Stimulated activated memory B cell treated with anti-CD40 and anti-IgM and Interleukin-4, amounts not matched to agents 10 μg/mL and 1 μg/mL and 100 μg/mL, for 72 hours (primary cell): Measurements from ENCODE around the gene THRAP3.

ENCODE experiments used
- ATAC-seq: fragments of 150-1000 bp; cut with Tn5 transposase; 2 replicates; pipeline ENCODE4 v1.10.0; 2021
- H3K27ac Mint-ChIP-seq: one replicate; pipeline ENCODE4 v1.8.0; 2022; ENCODE audit warnings: mild to moderate bottlenecking, mixed read lengths
- H3K27me3 Mint-ChIP-seq: one replicate; pipeline ENCODE4 v1.8.0; 2022; ENCODE audit warnings: mixed read lengths
- H3K36me3 Mint-ChIP-seq: one replicate; pipeline ENCODE4 v1.8.0; 2022; ENCODE audit warnings: mixed read lengths
- H3K4me1 Mint-ChIP-seq: one replicate; pipeline ENCODE4 v1.8.0; 2022; ENCODE audit warnings: mixed read lengths
- H3K4me3 Mint-ChIP-seq: one replicate; pipeline ENCODE4 v1.8.0; 2022; ENCODE audit warnings: mild to moderate bottlenecking, moderate library complexity, mixed read lengths
- H3K9me3 Mint-ChIP-seq: one replicate; pipeline ENCODE4 v1.8.0; 2022; ENCODE audit warnings: mixed read lengths

Gene THRAP3

DNA sequence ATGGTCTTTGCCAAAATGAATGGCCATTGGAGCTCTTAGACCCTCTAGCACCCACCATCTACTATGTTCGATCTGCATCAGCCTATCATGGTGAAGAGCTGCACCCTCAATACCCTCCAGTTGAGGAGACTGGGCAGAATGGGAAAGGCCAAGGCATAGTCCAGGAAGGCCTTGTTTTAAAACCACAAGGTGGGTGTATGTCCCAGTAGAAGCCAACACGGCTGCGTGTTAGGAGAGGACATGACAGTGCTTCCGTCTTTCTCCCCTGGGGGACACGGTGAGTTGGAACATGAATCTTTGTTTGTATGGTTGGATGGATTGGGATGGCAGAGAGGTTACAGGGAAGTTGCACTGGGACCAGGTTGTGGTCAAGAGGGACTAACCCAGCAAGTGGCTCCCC is 63.4 kb downstream of the THRAP3 start:
- H3K9me3 Mint-ChIP-seq = no peaks in the 10 kb centered on the region
- no peak overlapping the region for H3K4me3 Mint-ChIP-seq
- ATAC-seq = no peak
- peaks cover 58% of the 10 kb centered on the region for H3K36me3 Mint-ChIP-seq
- no peaks in the 10 kb centered on the region for H3K27me3 Mint-ChIP-seq
- peaks cover 9% of the 10 kb centered on the region for H3K4me1 Mint-ChIP-seq
- no peak overlapping the region for H3K27ac Mint-ChIP-seq

GRCh38 chr1:36295390-36295789 is 71.1 kb downstream of the THRAP3 start:
- H3K9me3 Mint-ChIP-seq = no peaks in the 10 kb centered on the region
- H3K4me1 Mint-ChIP-seq = peaks cover 7% of the 10 kb centered on the region
- ATAC-seq = no peak
- no peak overlapping the region for H3K27ac Mint-ChIP-seq
- no peaks in the 10 kb centered on the region for H3K27me3 Mint-ChIP-seq
- H3K4me3 Mint-ChIP-seq = no peak overlapping the region
- H3K36me3 Mint-ChIP-seq = peaks cover 54% of the 10 kb centered on the region

DNA sequence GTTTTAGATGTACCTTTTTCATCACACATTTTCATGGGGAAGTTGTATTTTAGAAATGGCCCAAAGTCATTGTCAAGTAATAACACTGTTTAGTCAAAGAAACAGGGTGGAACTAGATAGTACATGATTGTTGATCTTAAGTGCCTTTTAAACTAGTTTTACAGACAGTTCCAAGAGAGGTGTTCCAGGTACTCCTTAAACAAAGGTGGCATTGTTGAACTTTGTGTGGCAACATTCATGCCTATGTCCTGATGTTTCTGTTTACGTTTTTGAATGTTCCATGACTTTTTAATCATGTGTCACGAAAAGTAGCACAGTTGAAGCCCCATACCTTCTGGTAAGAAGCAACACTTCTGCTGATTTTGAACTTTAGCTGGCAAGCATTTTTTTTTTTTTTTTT is 72.8 kb downstream of the THRAP3 start:
- no peaks in the 10 kb centered on the region for H3K27me3 Mint-ChIP-seq
- no peaks in the 10 kb centered on the region for H3K9me3 Mint-ChIP-seq
- H3K4me1 Mint-ChIP-seq = peaks cover 7% of the 10 kb centered on the region
- no peak for ATAC-seq
- no peak overlapping the region for H3K4me3 Mint-ChIP-seq
- no peak overlapping the region for H3K27ac Mint-ChIP-seq
- H3K36me3 Mint-ChIP-seq = peaks cover 55% of the 10 kb centered on the region

- H3K4me3 Mint-ChIP-seq = no peak overlapping the region
- no peaks in the 10 kb centered on the region for H3K27me3 Mint-ChIP-seq
- H3K36me3 Mint-ChIP-seq = peaks cover 64% of the 10 kb centered on the region
- H3K9me3 Mint-ChIP-seq = no peaks in the 10 kb centered on the region
- no peak for ATAC-seq
- H3K27ac Mint-ChIP-seq = no peak overlapping the region
- peaks cover 11% of the 10 kb centered on the region for H3K4me1 Mint-ChIP-seq
These were observed 74.4 kb downstream of the THRAP3 start for GRCh38 chr1:36298640-36299039.

DNA sequence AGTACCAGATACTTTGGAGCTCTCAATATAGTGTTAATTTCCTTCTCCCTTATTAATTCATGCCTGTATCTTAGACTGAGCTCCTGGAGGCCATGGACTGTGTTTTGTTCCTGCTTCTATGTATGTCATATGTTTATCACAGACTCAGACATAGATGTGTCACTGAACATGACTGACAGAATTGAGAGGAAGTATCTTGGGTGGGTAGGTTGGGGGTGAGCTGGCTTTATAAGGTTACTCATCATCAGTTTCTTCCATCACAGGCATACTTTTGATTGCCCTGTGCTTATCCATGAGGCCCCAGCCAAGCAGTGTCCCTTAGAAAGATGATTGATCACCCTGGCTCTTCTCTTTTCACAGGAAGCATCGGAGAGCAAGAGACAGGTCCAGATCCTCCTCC is 76.3 kb downstream of the THRAP3 start:
- no peak for ATAC-seq
- H3K27me3 Mint-ChIP-seq = no peaks in the 10 kb centered on the region
- H3K27ac Mint-ChIP-seq = peak overlapping the region; percentile 44
- H3K36me3 Mint-ChIP-seq = peaks cover 66% of the 10 kb centered on the region
- no peak overlapping the region for H3K4me3 Mint-ChIP-seq
- no peaks in the 10 kb centered on the region for H3K9me3 Mint-ChIP-seq
- peaks cover 28% of the 10 kb centered on the region for H3K4me1 Mint-ChIP-seq

DNA sequence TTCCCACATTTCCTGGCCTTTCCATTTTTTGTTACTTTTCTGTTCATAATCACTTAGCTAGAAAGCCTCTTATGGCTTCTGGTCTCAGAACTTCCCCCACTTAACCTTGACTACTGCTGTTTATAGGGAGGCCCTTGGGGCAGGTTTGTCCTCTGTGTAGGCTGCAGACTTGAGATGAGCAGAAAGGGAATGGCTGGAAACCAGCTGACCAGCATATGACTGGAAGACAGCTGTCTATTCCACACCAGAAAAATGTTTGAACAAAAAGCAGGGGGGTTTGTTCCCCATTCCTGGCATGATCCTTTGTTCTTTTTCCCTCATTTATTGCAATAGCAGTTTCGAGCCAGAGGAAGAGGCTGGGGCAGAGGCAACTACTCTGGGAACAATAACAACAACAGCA is 77.0 kb downstream of the THRAP3 start:
- ATAC-seq = no peak
- no peaks in the 10 kb centered on the region for H3K9me3 Mint-ChIP-seq
- H3K36me3 Mint-ChIP-seq = peaks cover 59% of the 10 kb centered on the region
- H3K27ac Mint-ChIP-seq = peak overlapping the region; percentile 44
- no peaks in the 10 kb centered on the region for H3K27me3 Mint-ChIP-seq
- no peak overlapping the region for H3K4me3 Mint-ChIP-seq
- peaks cover 35% of the 10 kb centered on the region for H3K4me1 Mint-ChIP-seq

GRCh38 chr1:36303244-36303643 is 79.0 kb downstream of the THRAP3 start:
- ATAC-seq = no peak
- Mint-ChIP-seq H3K36me3 (peaks cover 53% of the 10 kb centered on the region), H3K27me3 (no peaks in the 10 kb centered on the region), H3K4me3 (no peak overlapping the region), H3K27ac (peak overlapping the region; percentile 5), H3K9me3 (no peaks in the 10 kb centered on the region), H3K4me1 (peaks cover 49% of the 10 kb centered on the region)

DNA sequence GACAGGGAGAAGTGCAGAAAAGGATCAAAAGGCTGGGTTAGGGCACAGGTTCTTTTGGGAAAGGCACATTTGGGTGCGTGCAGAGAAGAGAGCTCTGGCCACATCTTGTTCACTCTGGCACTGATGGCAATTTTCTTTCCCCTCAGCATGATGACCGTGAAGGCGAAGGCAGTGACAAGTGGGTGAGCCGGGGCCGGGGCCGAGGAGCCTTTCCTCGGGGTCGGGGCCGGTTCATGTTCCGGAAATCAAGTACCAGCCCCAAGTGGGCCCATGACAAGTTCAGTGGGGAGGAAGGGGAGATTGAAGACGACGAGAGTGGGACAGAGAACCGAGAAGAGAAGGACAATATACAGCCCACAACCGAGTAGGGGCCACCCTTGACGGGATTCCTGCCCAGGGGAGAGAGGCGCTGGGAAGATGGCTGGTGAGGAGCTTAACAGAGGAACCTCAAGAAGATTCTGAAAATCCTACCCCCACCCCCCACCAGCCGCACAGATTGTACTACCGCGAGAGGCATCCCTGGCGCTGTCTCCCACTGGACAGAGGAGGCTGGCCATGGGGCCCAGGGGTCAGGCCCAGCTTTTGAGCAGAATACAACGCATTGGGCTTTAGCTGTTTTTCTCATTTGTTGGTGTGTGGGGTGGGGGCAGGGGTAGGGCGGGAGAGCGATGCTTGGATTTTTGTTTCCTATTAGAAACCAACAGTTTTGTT is 79.6 kb downstream of the THRAP3 start:
- ATAC-seq = no peak
- Mint-ChIP-seq H3K27ac (peak overlapping the region; percentile 5), H3K27me3 (no peaks in the 10 kb centered on the region), H3K36me3 (peaks cover 55% of the 10 kb centered on the region), H3K4me1 (peaks cover 49% of the 10 kb centered on the region), H3K9me3 (no peaks in the 10 kb centered on the region), H3K4me3 (peak overlapping the region; percentile 40)

- ATAC-seq = no peak
- Mint-ChIP-seq H3K36me3 (peaks cover 58% of the 10 kb centered on the region), H3K9me3 (no peaks in the 10 kb centered on the region), H3K4me3 (no peak overlapping the region), H3K27ac (peak overlapping the region; percentile 66), H3K4me1 (peaks cover 48% of the 10 kb centered on the region), H3K27me3 (no peaks in the 10 kb centered on the region)
These were observed 80.3 kb downstream of the THRAP3 start for GRCh38 chr1:36304521-36304920.

DNA sequence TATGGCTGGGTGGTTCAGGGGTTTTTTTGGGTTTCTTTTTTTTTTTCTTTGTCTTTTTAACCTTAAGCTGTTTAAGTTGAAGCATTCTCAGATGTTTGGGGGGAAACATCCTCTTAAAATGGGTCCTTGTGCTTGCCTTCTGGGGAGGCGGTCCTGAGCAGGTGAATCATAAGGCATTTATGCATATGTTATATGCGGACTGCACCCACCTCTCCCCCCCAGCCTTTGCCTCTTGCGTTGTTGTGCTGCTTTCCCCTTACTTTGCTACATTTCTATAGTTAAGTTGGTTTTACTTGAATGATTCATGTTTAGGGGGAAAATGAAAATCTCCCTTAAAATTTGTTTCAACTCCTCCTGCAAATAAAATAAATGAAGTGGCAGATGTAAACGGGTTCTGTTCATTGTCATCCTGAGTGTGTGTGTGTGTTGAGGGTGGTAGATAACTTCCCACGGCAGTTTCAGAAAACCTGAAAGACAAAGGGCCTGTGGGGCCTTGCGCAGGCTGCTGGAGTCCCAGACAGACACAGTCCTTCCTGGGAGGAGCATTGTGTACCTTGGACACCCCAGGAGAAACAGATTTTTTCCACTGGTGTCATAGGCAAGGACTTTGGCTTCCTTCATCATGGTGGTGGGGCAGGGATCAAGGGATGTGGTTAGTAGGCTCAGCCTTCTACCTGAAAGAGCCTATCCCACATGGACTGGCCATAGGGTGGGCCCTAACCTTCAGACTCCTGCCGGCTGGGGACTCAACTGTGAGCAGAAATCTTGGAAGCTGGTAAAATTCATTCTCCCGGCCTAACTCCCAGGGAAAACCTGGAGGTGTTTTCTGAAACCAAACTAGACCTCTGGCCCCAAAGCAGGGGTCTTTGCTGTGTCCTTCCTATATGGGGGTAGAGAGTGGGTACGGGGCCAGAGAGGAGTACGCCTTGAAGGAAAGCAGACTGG is 81.0 kb downstream of the THRAP3 start:
- H3K27ac Mint-ChIP-seq = peak overlapping the region; percentile 66
- H3K4me3 Mint-ChIP-seq = peak overlapping the region; percentile 95
- ATAC-seq = no peak
- H3K36me3 Mint-ChIP-seq = peaks cover 53% of the 10 kb centered on the region
- no peaks in the 10 kb centered on the region for H3K9me3 Mint-ChIP-seq
- H3K4me1 Mint-ChIP-seq = peaks cover 42% of the 10 kb centered on the region
- H3K27me3 Mint-ChIP-seq = no peaks in the 10 kb centered on the region

DNA sequence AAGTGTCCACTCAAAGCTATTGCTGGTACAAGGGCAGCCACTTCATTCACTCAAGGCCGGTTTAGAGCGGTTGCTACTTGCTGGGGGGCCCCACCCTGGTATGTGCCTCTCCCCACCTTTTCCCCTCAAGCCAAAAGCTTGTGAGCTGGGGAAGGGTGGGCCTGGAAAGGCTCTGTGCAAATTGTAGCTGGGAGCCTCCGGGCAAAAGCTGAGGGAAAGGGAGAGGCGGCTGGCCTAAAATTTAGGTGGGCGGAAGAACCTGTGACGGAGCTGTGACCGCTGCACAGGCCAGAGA is 81.6 kb downstream of the THRAP3 start:
- Mint-ChIP-seq H3K27me3 (no peaks in the 10 kb centered on the region), H3K4me3 (peak overlapping the region; percentile 95), H3K36me3 (peaks cover 47% of the 10 kb centered on the region), H3K27ac (no peak overlapping the region), H3K9me3 (no peaks in the 10 kb centered on the region), H3K4me1 (peaks cover 42% of the 10 kb centered on the region)
- no peak for ATAC-seq

DNA sequence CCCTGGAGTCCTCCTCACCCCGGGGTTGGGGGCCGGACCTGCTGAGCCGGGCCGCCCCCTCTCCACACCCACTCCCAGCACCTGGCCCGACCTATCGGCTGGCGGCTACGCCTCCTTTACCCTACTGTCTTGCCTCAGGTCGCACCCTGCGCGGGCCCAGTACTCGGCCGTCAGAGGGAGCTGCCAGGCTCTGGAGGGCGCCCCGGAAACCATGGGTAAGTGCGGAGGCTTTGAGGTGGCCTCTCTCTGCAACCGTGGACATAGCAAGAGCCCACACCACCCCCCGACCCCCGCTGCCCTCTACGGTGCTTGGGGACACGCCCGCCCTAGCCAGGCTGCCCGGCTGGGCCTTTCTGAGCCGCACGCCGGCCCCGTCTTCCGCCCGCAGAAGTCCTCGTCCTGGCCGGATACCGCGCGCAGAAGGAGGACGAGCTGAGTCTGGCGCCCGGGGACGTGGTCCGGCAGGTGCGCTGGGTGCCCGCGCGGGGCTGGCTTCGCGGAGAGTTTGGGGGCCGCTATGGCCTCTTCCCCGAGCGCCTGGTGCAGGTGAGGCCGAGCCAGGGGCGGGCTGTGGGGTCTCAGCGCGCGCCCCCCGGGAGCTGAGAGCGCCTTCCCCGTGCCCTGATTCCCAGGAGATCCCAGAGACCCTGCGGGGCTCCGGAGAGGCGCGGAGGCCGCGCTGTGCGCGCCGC is 82.1 kb downstream of the THRAP3 start, which contains the start of gene SH3D21:
SH3D21 (plus strand) TSS at position 159 of the 692 bp plus-strand sequence; CDS start at position 212, 53 bp downstream.
- Mint-ChIP-seq H3K27ac (peak within 1 kb of the TSS; percentile 66), H3K9me3 (no peaks in the 10 kb centered on the region), H3K4me3 (peak within 1 kb of the TSS; percentile 95), H3K27me3 (no peaks in the 10 kb centered on the region), H3K4me1 (peaks cover 42% of the 10 kb centered on the region), H3K36me3 (peaks cover 42% of the 10 kb centered on the region)
- peak; percentile 63 for ATAC-seq

- peaks cover 42% of the 10 kb centered on the region for H3K4me1 Mint-ChIP-seq
- peak overlapping the region; percentile 95 for H3K4me3 Mint-ChIP-seq
- ATAC-seq = peak; percentile 99
- peaks cover 37% of the 10 kb centered on the region for H3K36me3 Mint-ChIP-seq
- no peaks in the 10 kb centered on the region for H3K27me3 Mint-ChIP-seq
- H3K9me3 Mint-ChIP-seq = no peaks in the 10 kb centered on the region
- H3K27ac Mint-ChIP-seq = peak overlapping the region; percentile 61
These were observed 82.7 kb downstream of the THRAP3 start for GRCh38 chr1:36306902-36307456.

- H3K4me3 Mint-ChIP-seq = peak overlapping the region; percentile 95
- H3K36me3 Mint-ChIP-seq = peaks cover 30% of the 10 kb centered on the region
- no peak overlapping the region for H3K27ac Mint-ChIP-seq
- no peaks in the 10 kb centered on the region for H3K9me3 Mint-ChIP-seq
- H3K4me1 Mint-ChIP-seq = peaks cover 42% of the 10 kb centered on the region
- no peak for ATAC-seq
- H3K27me3 Mint-ChIP-seq = no peaks in the 10 kb centered on the region
These were observed 83.5 kb downstream of the THRAP3 start for GRCh38 chr1:36307601-36308330.
